ENCODE measurements around the gene IKZF2.
"Not testable (repeated sequence)": the region's sequence is repeated elsewhere in the genome, so short reads cannot be mapped to it uniquely, and the experiment has no call there.

IKZF2 gene

GRCh38 chr2:213021971-213022899, 129.2 kb downstream of the IKZF2 start:
- no peaks in the 10 kb centered on the region for H3K4me1 Mint-ChIP-seq
- H3K4me3 Mint-ChIP-seq = no peak overlapping the region
- H3K27me3 Mint-ChIP-seq (ENCODE audit: low read depth, poor library complexity) = no peaks in the 10 kb centered on the region
- DNase-seq = no peak
- TF ChIP-seq CTCF (IDR thresholded peaks at IDR 0.05) = no peak
- no peaks in the 10 kb centered on the region for H3K36me3 Mint-ChIP-seq (ENCODE audit: low read depth)
- no peak overlapping the region for H3K27ac Mint-ChIP-seq
- H3K9me3 Mint-ChIP-seq = no peaks in the 10 kb centered on the region

GRCh38 chr2:213020913-213021312, 130.5 kb downstream of the IKZF2 start:
- H3K36me3 Mint-ChIP-seq (ENCODE audit: low read depth) = not testable (repeated sequence)

GRCh38 chr2:213020268-213020667, 131.1 kb downstream of the IKZF2 start:
- no peaks in the 10 kb centered on the region for H3K27me3 Mint-ChIP-seq (ENCODE audit: low read depth, poor library complexity)
- no peaks in the 10 kb centered on the region for H3K9me3 Mint-ChIP-seq
- H3K4me1 Mint-ChIP-seq = no peaks in the 10 kb centered on the region
- no peak for TF ChIP-seq CTCF (IDR thresholded peaks at IDR 0.05)
- H3K36me3 Mint-ChIP-seq (ENCODE audit: low read depth) = no peaks in the 10 kb centered on the region
- H3K4me3 Mint-ChIP-seq = no peak overlapping the region
- no peak for DNase-seq
- H3K27ac Mint-ChIP-seq = no peak overlapping the region

More at GRCh38 chr2:213020913-213021312, 130.5 kb downstream of the IKZF2 start:
- DNase-seq; H3K27ac Mint-ChIP-seq; H3K4me1 Mint-ChIP-seq; H3K9me3 Mint-ChIP-seq; H3K4me3 Mint-ChIP-seq; H3K27me3 Mint-ChIP-seq (ENCODE audit: low read depth, poor library complexity): not testable (repeated sequence)

GRCh38 chr2:213019368-213019767, 132.0 kb downstream of the IKZF2 start:
- H3K27me3 Mint-ChIP-seq (ENCODE audit: low read depth, poor library complexity) = no peaks in the 10 kb centered on the region
- TF ChIP-seq CTCF (IDR thresholded peaks at IDR 0.05) = no peak
- H3K4me1 Mint-ChIP-seq = no peaks in the 10 kb centered on the region
- H3K27ac Mint-ChIP-seq = no peak overlapping the region
- H3K9me3 Mint-ChIP-seq = no peaks in the 10 kb centered on the region
- DNase-seq = no peak
- no peak overlapping the region for H3K4me3 Mint-ChIP-seq
- no peaks in the 10 kb centered on the region for H3K36me3 Mint-ChIP-seq (ENCODE audit: low read depth)

- no peak overlapping the region for H3K4me3 Mint-ChIP-seq
- no peaks in the 10 kb centered on the region for H3K9me3 Mint-ChIP-seq
- no peaks in the 10 kb centered on the region for H3K4me1 Mint-ChIP-seq
- no peak for TF ChIP-seq CTCF (IDR thresholded peaks at IDR 0.05)
- no peak overlapping the region for H3K27ac Mint-ChIP-seq
- no peaks in the 10 kb centered on the region for H3K36me3 Mint-ChIP-seq (ENCODE audit: low read depth)
- H3K27me3 Mint-ChIP-seq (ENCODE audit: low read depth, poor library complexity) = no peaks in the 10 kb centered on the region
- DNase-seq = no peak
Measured at GRCh38 chr2:213018340-213018901, 133.0 kb downstream of the IKZF2 start.

- H3K4me1 Mint-ChIP-seq = no peaks in the 10 kb centered on the region
- no peak overlapping the region for H3K27ac Mint-ChIP-seq
- no peaks in the 10 kb centered on the region for H3K27me3 Mint-ChIP-seq (ENCODE audit: low read depth, poor library complexity)
Measured at GRCh38 chr2:213017404-213017803, 134.0 kb downstream of the IKZF2 start.

More at GRCh38 chr2:213017404-213017803, 134.0 kb downstream of the IKZF2 start:
- TF ChIP-seq CTCF (IDR thresholded peaks at IDR 0.05) = no peak
- no peak overlapping the region for H3K4me3 Mint-ChIP-seq
- H3K36me3 Mint-ChIP-seq (ENCODE audit: low read depth) = no peaks in the 10 kb centered on the region
- no peak for DNase-seq
- H3K9me3 Mint-ChIP-seq = no peaks in the 10 kb centered on the region
